Fibroblast of skin of right quadriceps (primary cell): Measurements from ENCODE around the gene REX1BD.

Experiments used
- DNase-seq: peaks from one replicate; pipeline ENCODE4 v3.0.0-alpha.2; 2013

REX1BD gene

DNA sequence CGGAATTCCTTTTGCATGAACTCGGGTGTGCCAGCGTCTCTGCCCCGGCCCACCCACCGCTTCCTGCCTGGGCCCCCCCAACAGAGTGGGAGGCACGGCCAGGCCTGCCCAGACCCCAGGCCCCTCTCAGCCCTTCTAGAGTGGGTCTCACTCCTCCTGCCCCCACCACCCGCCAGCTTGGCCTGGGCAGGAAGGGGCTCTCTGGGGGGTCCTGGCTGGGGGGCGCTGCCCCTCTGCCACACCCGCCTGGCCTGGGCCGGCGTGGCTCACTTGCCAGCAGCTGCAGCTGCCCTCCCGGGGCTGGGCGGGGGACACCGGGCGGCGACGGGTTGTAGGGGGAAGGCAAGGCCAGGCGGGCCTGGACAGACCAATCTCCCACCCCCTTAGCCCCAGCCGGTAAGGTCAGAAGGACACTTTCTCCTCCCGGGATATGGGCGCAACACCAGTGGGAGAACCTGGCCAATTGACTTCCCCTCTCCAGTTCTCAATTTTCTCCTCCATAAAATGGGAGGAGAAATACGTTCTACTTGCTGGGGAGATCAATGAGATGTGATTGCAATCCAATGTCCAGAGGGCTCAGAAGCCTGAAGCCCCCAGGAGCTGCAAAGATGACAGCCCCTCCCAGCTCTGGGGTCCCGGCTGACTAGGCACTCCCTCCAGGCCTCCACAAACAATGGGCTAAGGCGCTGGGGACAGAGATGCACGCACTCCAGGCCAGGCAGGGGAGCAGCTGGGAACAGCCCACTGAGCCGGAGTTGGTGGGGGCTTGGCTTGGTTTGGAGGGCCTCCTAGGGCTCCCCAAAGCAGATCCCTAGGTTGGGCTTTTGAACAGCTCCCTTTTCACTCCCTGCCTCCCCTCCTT lies 15.6 kb downstream of the REX1BD start:
- DNase-seq = no peak

GRCh38 chr19:18604820-18605159 lies 16.2 kb downstream of the REX1BD start:
- DNase-seq = no peak

DNA sequence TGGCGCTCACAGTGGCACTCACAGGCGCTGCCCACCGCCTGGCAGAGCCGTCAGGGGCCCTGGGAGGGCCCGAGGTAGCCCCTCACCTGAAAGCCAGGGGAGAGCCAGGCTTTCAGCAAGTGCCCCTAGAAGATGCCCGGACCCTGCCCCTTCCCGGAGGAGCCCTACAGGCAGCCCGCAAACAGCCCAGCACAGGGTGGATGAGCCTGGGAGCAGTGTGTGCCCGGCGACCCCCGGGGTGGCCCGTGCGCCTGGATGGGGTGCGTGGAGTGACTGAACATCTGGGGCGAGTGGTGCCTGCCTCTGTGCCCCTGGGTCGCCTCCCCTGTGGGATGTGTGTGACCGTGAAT lies 16.6 kb downstream of the REX1BD start:
- no peak for DNase-seq

DNA sequence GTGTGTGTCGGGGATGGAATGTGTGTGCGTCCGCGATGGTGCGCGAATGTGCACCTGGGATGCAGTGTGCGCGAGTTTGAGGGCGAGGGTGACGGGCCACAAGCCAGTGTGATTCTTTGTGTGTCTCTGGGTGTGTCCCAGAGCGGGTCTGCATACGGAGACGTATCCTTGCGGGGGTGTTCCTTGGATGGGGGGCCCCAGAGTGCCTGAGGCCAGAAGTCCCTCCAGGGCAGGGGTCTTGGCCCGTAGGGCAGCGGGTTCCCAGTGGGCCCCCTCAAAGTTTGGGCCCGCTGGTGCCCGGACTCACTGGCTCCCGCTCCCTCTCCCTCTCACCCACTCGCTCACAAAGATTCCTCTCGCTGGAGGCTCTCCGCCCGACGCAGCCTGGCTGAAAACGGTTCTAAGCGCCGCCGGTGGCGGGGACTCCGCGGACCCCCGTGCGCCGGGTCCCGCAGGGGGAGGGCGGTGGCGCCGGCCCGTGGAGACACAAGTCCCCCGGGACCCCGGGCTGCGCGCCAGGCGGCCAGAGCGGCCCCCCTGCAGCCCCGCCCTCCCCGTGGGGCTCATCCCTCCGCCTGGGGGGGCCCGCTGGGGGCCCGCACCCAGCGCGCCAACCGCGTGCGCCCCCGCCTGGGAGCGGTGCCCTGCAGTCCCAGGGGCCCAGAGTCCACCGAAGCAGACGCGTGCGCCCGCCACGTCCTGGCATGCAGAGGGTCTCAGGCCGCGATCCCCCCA lies 17.1 kb downstream of the REX1BD start:
- no peak for DNase-seq

DNA sequence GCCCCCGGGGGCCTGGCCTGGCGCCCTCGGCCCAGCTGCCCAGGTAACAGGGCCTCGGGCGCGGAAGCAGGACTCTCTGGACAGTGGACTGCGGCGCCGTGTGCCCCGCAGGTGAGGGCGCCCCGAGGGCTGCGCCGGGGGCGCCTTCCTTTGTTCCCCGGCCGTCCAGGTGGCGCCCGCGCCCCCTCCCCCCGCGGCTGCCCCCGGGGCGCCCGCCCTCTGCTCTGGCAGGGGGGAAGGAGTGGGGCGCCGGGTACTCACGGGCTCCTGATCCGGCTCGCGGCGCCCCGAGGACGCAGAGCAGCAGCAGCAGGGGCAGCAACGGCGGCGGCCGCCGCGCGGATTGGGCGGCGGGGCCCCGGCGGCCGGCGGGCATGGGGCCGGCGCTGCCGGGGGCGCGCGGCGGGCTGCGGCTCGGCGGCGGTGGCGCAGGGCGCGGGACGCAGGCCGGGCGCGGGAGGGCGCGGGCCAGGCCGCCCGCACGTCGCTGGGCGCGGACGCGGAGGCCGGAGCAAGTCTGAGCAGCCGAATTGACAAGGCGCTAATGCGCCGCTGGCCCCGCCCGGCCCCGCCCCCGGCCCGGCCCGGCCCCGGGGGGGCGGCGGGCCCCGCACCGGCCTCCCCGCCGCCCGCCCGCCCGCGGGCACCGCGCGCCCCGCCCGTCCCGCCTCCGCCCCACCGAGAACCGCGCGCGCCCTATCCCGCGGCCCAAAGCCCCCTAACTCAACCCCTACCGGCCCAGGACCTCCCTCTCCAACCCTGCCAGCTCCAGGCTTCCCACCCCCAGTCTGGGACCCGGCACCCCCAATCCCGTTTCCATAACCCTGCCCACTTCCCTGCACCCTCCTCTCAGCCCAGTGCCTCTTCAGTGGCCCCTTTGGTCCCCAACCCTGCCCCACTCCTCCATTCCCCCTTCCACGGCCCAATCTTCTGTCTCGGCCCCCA lies 18.0 kb downstream of the REX1BD start, which contains the start of gene CRLF1:
CRLF1 (minus strand) TSS at position 519 of the 945 bp plus-strand sequence; CDS start at position 376, 143 bp downstream.
- DNase-seq = no peak

- no peak for DNase-seq
These were observed 18.9 kb downstream of the REX1BD start for GRCh38 chr19:18607226-18608101.

DNA sequence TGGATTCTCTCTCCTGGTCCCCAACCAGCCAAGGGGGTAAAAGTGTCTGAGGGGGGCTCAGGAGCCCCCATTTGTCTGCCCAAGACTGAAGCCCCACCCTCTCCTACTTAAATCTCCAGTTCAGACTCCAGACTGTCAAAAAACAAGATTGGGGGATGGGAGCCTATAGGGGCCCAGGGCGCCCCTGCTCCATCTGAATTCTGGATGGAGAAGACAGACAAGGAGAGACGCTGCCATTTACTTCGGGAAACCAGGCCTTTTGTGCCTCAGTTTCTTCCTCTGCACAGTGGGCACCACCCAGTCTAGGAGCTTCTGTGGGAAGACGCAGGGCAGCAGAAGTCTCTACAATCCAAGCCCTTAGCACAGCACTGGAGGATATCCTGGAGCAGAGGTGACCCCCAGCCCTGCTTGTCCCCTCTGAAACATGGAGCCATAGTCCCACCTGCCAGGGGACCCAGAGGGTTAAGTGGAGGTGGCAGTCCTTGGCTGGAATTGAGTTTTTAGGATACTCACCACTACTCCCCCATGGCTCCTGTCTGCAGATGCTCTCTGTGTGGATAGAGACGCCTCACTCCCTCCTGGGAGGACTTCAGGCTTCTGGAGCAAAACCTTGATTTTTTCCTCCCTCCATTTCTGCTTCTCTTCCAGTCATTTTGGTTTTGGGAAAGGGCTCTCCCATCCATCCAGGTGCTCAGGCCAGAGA lies 19.7 kb downstream of the REX1BD start:
- DNase-seq = no peak

GRCh38 chr19:18608805-18609716 lies 20.5 kb downstream of the REX1BD start:
- DNase-seq = no peak

DNA sequence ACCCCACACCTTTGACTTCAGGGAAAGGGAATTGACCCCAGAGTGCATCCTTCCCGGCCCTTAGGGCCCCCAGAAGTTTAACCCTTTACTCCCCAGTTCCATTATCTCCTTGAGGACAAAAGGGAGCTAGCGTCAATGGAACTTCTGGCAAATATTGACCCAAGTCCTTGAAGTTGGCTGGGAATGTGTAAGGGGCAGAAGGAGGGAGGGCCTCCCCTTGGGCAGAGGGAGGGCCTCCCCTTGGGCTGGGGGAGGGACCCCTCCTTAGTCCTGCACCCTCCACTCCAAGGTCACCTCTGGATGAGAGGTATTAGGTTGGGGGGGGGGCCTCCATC lies 21.1 kb downstream of the REX1BD start:
- no peak for DNase-seq

- DNase-seq = no peak
These were observed 21.6 kb downstream of the REX1BD start for GRCh38 chr19:18610245-18610555.

- no peak for DNase-seq
These were observed 22.1 kb downstream of the REX1BD start for GRCh38 chr19:18610556-18611326.

GRCh38 chr19:18611327-18612050 lies 22.9 kb downstream of the REX1BD start:
- DNase-seq = no peak

DNA sequence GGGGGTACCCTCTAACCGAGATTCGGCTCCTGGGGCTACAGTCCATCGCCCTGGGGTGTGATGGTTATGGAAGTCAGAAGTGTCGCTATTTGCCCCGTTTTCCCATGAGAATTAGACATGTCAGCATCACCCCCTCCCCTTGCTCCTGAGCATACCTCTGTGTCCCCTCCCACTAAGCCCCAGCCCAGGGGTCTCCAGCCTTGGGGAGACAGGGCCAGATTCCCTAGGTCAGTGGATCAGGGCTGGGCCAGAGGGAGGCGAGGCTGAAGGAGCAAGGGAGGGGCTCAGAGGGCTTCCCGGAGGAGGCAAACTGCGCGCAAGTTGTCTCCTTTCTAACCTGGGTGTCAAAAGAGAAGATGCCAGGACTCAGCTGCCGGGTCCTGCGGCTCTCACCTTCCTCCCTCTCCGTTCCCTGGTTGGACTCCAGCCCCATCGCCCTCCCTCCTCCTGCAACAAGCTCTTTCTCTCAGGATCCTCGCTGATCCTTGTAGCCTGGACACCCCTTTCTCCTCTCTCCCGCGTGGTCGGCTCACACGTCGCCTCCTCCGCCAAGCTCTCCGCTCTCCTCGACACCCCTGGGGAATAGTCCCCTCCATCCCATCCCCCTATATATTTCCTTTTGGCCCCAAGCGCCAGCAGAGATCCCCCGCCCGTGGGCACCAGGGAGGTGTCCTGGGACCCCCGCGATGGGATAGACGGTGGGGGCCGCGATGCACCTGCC lies 23.6 kb downstream of the REX1BD start:
- no peak for DNase-seq

- DNase-seq = no peak
These were observed 24.4 kb downstream of the REX1BD start, which contains the start of gene TMEM59L for GRCh38 chr19:18612772-18613588. TSS of gene TMEM59L (plus strand) at chr19:18612870. CDS start at chr19:18612959, 89 bp downstream.

DNA sequence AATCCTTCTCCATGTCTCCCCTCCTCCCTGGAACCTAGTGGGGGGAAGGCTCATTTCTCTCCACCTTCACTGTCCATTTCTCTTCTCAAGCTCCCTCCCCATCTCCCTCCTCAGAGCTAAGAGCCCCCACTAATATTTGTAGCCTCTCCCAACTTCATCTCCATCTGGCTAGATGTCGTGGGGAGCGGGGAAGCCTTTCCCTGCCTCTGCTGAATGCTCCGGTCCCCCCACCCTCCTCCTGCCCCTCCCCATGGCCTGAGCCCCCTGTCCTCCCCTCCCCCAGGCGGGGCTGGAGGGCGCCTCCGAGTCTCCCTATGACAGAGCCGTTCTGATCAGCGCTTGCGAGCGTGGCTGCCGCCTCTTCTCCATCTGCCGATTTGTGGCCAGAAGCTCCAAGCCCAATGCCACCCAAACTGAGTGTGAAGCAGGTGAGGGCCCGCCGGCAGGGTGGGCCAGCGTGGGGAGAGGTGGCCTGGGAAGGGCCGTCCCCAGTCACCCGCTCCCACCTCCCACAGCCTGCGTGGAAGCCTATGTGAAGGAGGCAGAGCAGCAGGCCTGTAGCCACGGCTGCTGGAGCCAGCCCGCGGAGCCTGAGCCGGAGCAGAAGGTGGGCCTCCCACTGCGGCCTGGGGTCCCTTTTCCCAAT lies 25.1 kb downstream of the REX1BD start:
- DNase-seq = no peak

DNA sequence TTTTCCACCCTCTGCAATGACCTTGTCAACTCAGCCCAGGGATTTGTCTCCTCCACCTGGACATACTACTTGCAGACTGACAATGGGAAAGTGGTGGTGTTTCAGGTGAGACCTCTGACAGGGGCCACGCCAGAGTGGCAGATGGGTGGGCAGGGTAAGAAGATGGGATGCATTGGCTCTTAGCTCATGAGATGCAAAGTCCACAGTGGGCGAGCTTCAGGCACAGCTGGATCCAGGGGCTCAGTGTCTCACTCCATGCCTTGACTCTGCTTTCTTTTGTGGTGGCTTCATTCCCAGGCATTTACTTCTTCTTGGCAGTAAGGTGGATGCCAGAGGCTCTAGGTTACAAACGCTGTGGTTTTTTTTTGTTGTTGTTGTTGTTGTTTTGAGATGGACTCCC lies 27.4 kb downstream of the REX1BD start:
- no peak for DNase-seq

GRCh38 chr19:18617562-18617961 lies 29.0 kb downstream of the REX1BD start:
- no peak for DNase-seq
